22Rv1 (cell line): ENCODE results near the gene PAQR8.

ENCODE experiments used
- ZFX ChIP-seq: fragments of 450-650 bp; IDR thresholded peaks from 2 replicates; pipeline ENCODE4 v1.6.1; 2017; ENCODE audit warnings: antibody characterized with exemption, borderline replicate concordance
- TF ChIP-seq, protein P1 (sequence below): fragments of 450-650 bp; IDR thresholded peaks from 2 replicates; pipeline ENCODE4 v1.5.1; 2017; ENCODE audit warnings: mild to moderate bottlenecking

DNA sequence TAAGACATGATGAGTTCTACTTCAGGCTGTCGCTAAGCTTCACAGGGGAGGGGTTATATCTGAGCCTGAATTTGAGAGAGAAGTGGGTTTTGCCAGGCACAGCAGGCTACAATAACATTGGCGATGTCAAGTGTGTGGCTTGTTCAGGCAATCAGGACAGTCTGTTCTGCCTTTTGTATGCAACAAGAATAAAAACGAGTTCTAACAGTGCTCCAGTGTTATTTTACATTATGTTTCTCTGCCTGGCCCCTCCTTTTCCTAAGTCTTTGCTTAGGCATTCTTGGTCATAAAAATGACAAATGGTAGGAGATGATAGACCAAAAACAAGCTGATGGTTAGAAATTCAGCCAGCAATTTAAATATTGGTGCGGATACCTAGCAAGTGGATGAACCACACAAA is 26.8 kb downstream of the PAQR8 start:
- TF ChIP-seq, protein P1, sequence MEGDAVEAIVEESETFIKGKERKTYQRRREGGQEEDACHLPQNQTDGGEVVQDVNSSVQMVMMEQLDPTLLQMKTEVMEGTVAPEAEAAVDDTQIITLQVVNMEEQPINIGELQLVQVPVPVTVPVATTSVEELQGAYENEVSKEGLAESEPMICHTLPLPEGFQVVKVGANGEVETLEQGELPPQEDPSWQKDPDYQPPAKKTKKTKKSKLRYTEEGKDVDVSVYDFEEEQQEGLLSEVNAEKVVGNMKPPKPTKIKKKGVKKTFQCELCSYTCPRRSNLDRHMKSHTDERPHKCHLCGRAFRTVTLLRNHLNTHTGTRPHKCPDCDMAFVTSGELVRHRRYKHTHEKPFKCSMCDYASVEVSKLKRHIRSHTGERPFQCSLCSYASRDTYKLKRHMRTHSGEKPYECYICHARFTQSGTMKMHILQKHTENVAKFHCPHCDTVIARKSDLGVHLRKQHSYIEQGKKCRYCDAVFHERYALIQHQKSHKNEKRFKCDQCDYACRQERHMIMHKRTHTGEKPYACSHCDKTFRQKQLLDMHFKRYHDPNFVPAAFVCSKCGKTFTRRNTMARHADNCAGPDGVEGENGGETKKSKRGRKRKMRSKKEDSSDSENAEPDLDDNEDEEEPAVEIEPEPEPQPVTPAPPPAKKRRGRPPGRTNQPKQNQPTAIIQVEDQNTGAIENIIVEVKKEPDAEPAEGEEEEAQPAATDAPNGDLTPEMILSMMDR, result no peak
- no peak for TF ChIP-seq ZFX
